Mammary epithelial cell (primary cell): ENCODE data around the gene SLC2A4.

ENCODE experiments used
- EZH2 ChIP-seq: IDR thresholded peaks from 2 replicates; pipeline ENCODE4 v1.6.1; 2012; ENCODE audit warnings: low read length, inconsistent platforms, borderline replicate concordance
- TF ChIP-seq, protein P1 (sequence below), 2 donors: IDR thresholded peaks in 1 of 2; conservative IDR thresholded peaks in 1 of 2; 2 replicates each; pipeline ENCODE4 v1.5.1; 2011 to 2012; ENCODE audit warnings: inconsistent platforms in 2 of 2, low read length in 2 of 2, mild to moderate bottlenecking in 2 of 2, control low read depth in 1 of 2, low read depth in 1 of 2; ENCODE audit not compliant: insufficient read depth in 1 of 2; ENCODE audit errors: extremely low read depth in 1 of 2

GRCh38 chr17:7306911-7307685, 25.6 kb downstream of the SLC2A4 start, which contains the start of gene EIF5A:
- TF ChIP-seq, protein P1, sequence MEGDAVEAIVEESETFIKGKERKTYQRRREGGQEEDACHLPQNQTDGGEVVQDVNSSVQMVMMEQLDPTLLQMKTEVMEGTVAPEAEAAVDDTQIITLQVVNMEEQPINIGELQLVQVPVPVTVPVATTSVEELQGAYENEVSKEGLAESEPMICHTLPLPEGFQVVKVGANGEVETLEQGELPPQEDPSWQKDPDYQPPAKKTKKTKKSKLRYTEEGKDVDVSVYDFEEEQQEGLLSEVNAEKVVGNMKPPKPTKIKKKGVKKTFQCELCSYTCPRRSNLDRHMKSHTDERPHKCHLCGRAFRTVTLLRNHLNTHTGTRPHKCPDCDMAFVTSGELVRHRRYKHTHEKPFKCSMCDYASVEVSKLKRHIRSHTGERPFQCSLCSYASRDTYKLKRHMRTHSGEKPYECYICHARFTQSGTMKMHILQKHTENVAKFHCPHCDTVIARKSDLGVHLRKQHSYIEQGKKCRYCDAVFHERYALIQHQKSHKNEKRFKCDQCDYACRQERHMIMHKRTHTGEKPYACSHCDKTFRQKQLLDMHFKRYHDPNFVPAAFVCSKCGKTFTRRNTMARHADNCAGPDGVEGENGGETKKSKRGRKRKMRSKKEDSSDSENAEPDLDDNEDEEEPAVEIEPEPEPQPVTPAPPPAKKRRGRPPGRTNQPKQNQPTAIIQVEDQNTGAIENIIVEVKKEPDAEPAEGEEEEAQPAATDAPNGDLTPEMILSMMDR (conservative IDR thresholded peaks at IDR 0.05 in 1 of 2, IDR thresholded peaks at IDR 0.05 in 1 of 2; ENCODE audit: extremely low read depth in 1 of 2, insufficient read depth in 1 of 2, low read depth in 1 of 2, low read length in 2 of 2): no peak
- no peak for TF ChIP-seq EZH2
